Breast epithelium (tissue), 4 donors: ENCODE measurements around the gene GPER1. TPM values are rescaled to one million over a fixed set of nuclear protein-coding genes. Genes with fewer than 3 reads are reported as not detected.

Source experiments
- DNase-seq, 2 donors: peaks; one replicate each; pipeline ENCODE4 v3.0.0-alpha.2; 2019; ENCODE audit warnings: low spot score in 2 of 2
- H3K27ac ChIP-seq, 2 donors: fragments of 200-600 bp; sonication (generic) in 1 of 2; one replicate each; pipeline ENCODE4 v1.5.1; 2016 to 2019; ENCODE audit warnings: mild to moderate bottlenecking in 1 of 2
- H3K27me3 ChIP-seq, 2 donors: fragments of 200-600 bp; sonication (generic) in 1 of 2; one replicate each; pipeline versions ENCODE4 v1.5.1 to v1.6.0; 2017 to 2019; ENCODE audit warnings: control low read depth in 1 of 2, mild to moderate bottlenecking in 1 of 2
- H3K36me3 ChIP-seq: fragments of 200-600 bp; one replicate; pipeline ENCODE4 v1.5.1; 2019
- H3K4me1 ChIP-seq, 2 donors: fragments of 200-600 bp; sonication (generic); one replicate each; pipeline ENCODE4 v1.5.1; 2016 to 2019; ENCODE audit warnings: control low read depth in 1 of 2
- H3K4me3 ChIP-seq, 3 donors: fragments of 200-600 bp; sonication (generic); 1 replicate in 2 of 3; 2 replicates in 1 of 3; pipeline ENCODE4 v1.5.1; 2016 to 2019; ENCODE audit warnings: mild to moderate bottlenecking in 3 of 3, moderate library complexity in 2 of 3
- H3K9me3 ChIP-seq, 2 donors: fragments of 200-600 bp; sonication (generic) in 1 of 2; one replicate each; pipeline ENCODE4 v1.5.1; 2016 to 2019; ENCODE audit warnings: control low read depth in 1 of 2
- CTCF ChIP-seq, 3 donors: fragments of 450-650 bp; IDR thresholded peaks; one replicate each; pipeline ENCODE4 v1.5.1; 2016 to 2017; ENCODE audit warnings: antibody characterized with exemption in 3 of 3, mild to moderate bottlenecking in 3 of 3, moderate library complexity in 3 of 3
- POLR2A ChIP-seq: fragments of 450-650 bp; IDR thresholded peaks from one replicate; pipeline ENCODE4 v1.6.1; 2016; ENCODE audit warnings: antibody characterized with exemption, mild to moderate bottlenecking, moderate library complexity
- POLR2AphosphoS5 ChIP-seq, 3 donors: sonication (generic); formaldehyde crosslinking; IDR thresholded peaks; one replicate each; pipeline ENCODE4 v1.6.1; 2017; ENCODE audit warnings: antibody characterized with exemption in 3 of 3
- intact Hi-C: fragments of 100-400 bp; cut with DNase I; formaldehyde crosslinking; loops from one replicate; pipeline ENCODE4 v1.15.1; 2023; ENCODE audit warnings: low total_unique reads
- total RNA-seq, 3 donors: library from RNA; depleted of rRNA; stranded (reverse); fragments of >200 nt; gene quantifications; one replicate each; pipeline ENCODE4 v1.1.0, GENCODE V29; 2016

Gene GPER1
- total RNA-seq, 3 donors from 2014 or later, result 2.6 to 3.3 (median 3.2) TPM

- H3K4me3 ChIP-seq, result no peak overlapping the region
- DNase-seq, result no peak
- no peak overlapping the region for H3K27ac ChIP-seq
- intact Hi-C loops, result loop anchor here (1.0 kb wide), 1 partner anchor 42 kb away; no protein-coding TSS in a partner anchor
- H3K36me3 ChIP-seq, result no peaks in the 10 kb centered on the region
- H3K4me1 ChIP-seq, result peaks cover 0 to 14% of the 10 kb centered on the region in 2 donors
- H3K27me3 ChIP-seq, result no peaks in the 10 kb centered on the region
- no peak for TF ChIP-seq POLR2A
- no peak for TF ChIP-seq CTCF (IDR thresholded peaks at IDR 0.05)
- TF ChIP-seq POLR2AphosphoS5 (IDR thresholded peaks at IDR 0.05), result no peak
- H3K9me3 ChIP-seq, result no peaks in the 10 kb centered on the region
Measured at GRCh38 chr7:1091644-1092027, 3.7 kb downstream of the GPER1 start.

- Histone ChIP-seq H3K4me1 (peaks cover 0 to 11% of the 10 kb centered on the region in 2 donors), H3K4me3 (no peak overlapping the region), H3K36me3 (no peaks in the 10 kb centered on the region), H3K27ac (no peak overlapping the region), H3K27me3 (no peaks in the 10 kb centered on the region), H3K9me3 (no peaks in the 10 kb centered on the region)
- intact Hi-C loops, result loop anchor here (1.0 kb wide), 1 partner anchor 43 kb away; no protein-coding TSS in a partner anchor
- TF ChIP-seq POLR2AphosphoS5 (IDR thresholded peaks at IDR 0.05) (no peak), POLR2A (no peak), CTCF (IDR thresholded peaks at IDR 0.05) (no peak)
- no peak for DNase-seq
Measured at GRCh38 chr7:1092161-1092632, 4.3 kb downstream of the GPER1 start.

- H3K4me3 ChIP-seq, result no peak overlapping the region
- no peak overlapping the region for H3K27ac ChIP-seq
- H3K27me3 ChIP-seq, result no peaks in the 10 kb centered on the region
- intact Hi-C loops, result loop anchor here (1.0 kb wide), 1 partner anchor 44 kb away; no protein-coding TSS in a partner anchor
- no peaks in the 10 kb centered on the region for H3K36me3 ChIP-seq
- TF ChIP-seq CTCF (IDR thresholded peaks at IDR 0.05) (no peak), POLR2AphosphoS5 (IDR thresholded peaks at IDR 0.05) (no peak), POLR2A (no peak)
- DNase-seq, result no peak
- no peaks in the 10 kb centered on the region for H3K9me3 ChIP-seq
- H3K4me1 ChIP-seq, result peaks cover 0 to 5% of the 10 kb centered on the region in 2 donors
Measured at GRCh38 chr7:1092806-1093501, 5.0 kb downstream of the GPER1 start.

- Histone ChIP-seq H3K9me3 (no peaks in the 10 kb centered on the region), H3K4me1 (no peaks in the 10 kb centered on the region), H3K36me3 (no peaks in the 10 kb centered on the region), H3K4me3 (no peak overlapping the region), H3K27ac (no peak overlapping the region), H3K27me3 (no peaks in the 10 kb centered on the region)
- intact Hi-C loops, result no loop called here
- TF ChIP-seq POLR2A, result no peak
- no peak for TF ChIP-seq CTCF (IDR thresholded peaks at IDR 0.05)
- TF ChIP-seq POLR2AphosphoS5 (IDR thresholded peaks at IDR 0.05), result no peak
- no peak for DNase-seq
Measured at GRCh38 chr7:1093502-1093843, 5.6 kb downstream of the GPER1 start.

GRCh38 chr7:1093916-1094508, 6.1 kb downstream of the GPER1 start:
- H3K36me3 ChIP-seq, result no peaks in the 10 kb centered on the region
- no peaks in the 10 kb centered on the region for H3K9me3 ChIP-seq
- H3K27me3 ChIP-seq, result no peaks in the 10 kb centered on the region
- DNase-seq, result no peak
- H3K4me3 ChIP-seq, result no peak overlapping the region
- H3K27ac ChIP-seq, result no peak overlapping the region
- intact Hi-C loops, result no loop called here
- no peak for TF ChIP-seq POLR2AphosphoS5 (IDR thresholded peaks at IDR 0.05)
- TF ChIP-seq CTCF (IDR thresholded peaks at IDR 0.05), result no peak
- no peak for TF ChIP-seq POLR2A
- H3K4me1 ChIP-seq, result no peaks in the 10 kb centered on the region
